ENCODE results near the gene SGCD. TPM values are rescaled to one million over a fixed set of nuclear protein-coding genes. Genes with fewer than 3 reads are reported as not detected.

Gene SGCD
- total and polyA plus RNA-seq, 2 of the 4 experiments (the other 2 are of a cell fraction): 5.8 to 10.6 TPM

GRCh38 chr5:156367597-156367996 is 40.6 kb downstream of the SGCD start:
- Histone ChIP-seq H2AK9ac (replicated peaks; ENCODE audit: low read depth, low read length, poor library complexity) (peak overlapping the region; percentile 79), H3K9ac (ENCODE audit: low read depth, low read length) (no peak overlapping the region), H3K9me3 (ENCODE audit: control insufficient read depth, insufficient read depth, low read length) (no peaks in the 10 kb centered on the region), H4K5ac (ENCODE audit: low read depth, low read length) (no peak overlapping the region), H3K27me3 (ENCODE audit: control insufficient read depth, insufficient read depth, low read length) (no peaks in the 10 kb centered on the region), H3K4ac (ENCODE audit: low read depth, low read length) (peak overlapping the region; percentile 32), H3K4me1 (ENCODE audit: control insufficient read depth, insufficient read depth, low read length) (peaks cover 4% of the 10 kb centered on the region; the same call in 1 of the 2 replicates), H4K91ac (ENCODE audit: insufficient read depth, low read depth, low read length) (peak overlapping the region; percentile 16; the same call in 1 of the 2 replicates), H3K4me3 (ENCODE audit: insufficient read depth, low read depth, low read length) (no peak overlapping the region), H3K36me3 (ENCODE audit: control insufficient read depth, insufficient read depth, low read length) (peaks cover 10% of the 10 kb centered on the region; the same call in 1 of the 2 replicates), H3K9me1 (ENCODE audit: insufficient read depth, low read length) (peaks cover 2% of the 10 kb centered on the region; the same call in 1 of the 2 replicates), H3K56ac (ENCODE audit: extremely low read depth, insufficient read depth, low read length) (no peak overlapping the region), H2AK5ac (ENCODE audit: low read depth, low read length) (no peak overlapping the region), H2BK5ac (ENCODE audit: low read depth, low read length, poor library complexity, severe bottlenecking) (peak overlapping the region; percentile 43), H3K79me1 (ENCODE audit: low read depth in 1 of 2, low read length in 2 of 2) (no peaks in the 10 kb centered on the region; a peak in 1 of 4 replicates), H2BK120ac (ENCODE audit: low read depth, low read length) (peak overlapping the region; percentile 42; the same call in 1 of the 2 replicates), H3K18ac (ENCODE audit: low read depth, low read length) (no peak overlapping the region; the same call in 1 of the 2 replicates), H3K23ac (ENCODE audit: low read depth, low read length) (no peak overlapping the region), H2AFZ (replicated peaks; ENCODE audit: low read length, poor library complexity) (peak overlapping the region; percentile 64), H4K8ac (ENCODE audit: low read depth in 2 of 2, low read length in 2 of 2) (no peak overlapping the region; a peak in 1 of 4 replicates), H2BK15ac (ENCODE audit: low read depth, low read length) (no peak overlapping the region), H4K20me1 (ENCODE audit: insufficient read depth, low read length) (no peaks in the 10 kb centered on the region), H3K4me2 (ENCODE audit: low read depth, low read length) (no peak overlapping the region), H3K27ac (ENCODE audit: insufficient read depth, low read length) (peak overlapping the region; percentile 8; the same call in 1 of the 2 replicates), H3K14ac (replicated peaks; ENCODE audit: low read depth, low read length) (no peak overlapping the region), H2BK20ac (ENCODE audit: low read depth, low read length) (peak overlapping the region; percentile 13; the same call in 1 of the 2 replicates)
- dilution Hi-C loops (cut with HindIII; ENCODE audit: low sequenced_read_pairs, unreplicated experiment) (no loop called here), in situ Hi-C loops (cut with MboI; ENCODE audit: low sequenced_read_pairs) (no loop called here), intact Hi-C loops (cut with micrococcal nuclease) (loop anchor here (10.0 kb wide), 1 partner anchor 423 kb away; no protein-coding TSS in a partner anchor)
- peak; percentile 97 for DNase-seq
- TF ChIP-seq NFE2L2 (IDR thresholded peaks at IDR 0.05; ENCODE audit: low read depth, low read length) (peak; percentile 53; the same call in 1 of the 2 replicates), BHLHE40 (IDR thresholded peaks at IDR 0.05; ENCODE audit: low read depth, low read length) (peak; percentile 65), RAD21 (IDR thresholded peaks at IDR 0.05; ENCODE audit: low read length) (peak; percentile 28; the same call in 1 of the 2 replicates), MAFK (IDR thresholded peaks at IDR 0.05; ENCODE audit: low read depth, low read length) (peak; percentile 30; the same call in 1 of the 2 replicates), MAZ (IDR thresholded peaks at IDR 0.05; ENCODE audit: borderline replicate concordance, low read depth, low read length) (no peak; the same call in 1 of the 2 replicates), RCOR1 (IDR thresholded peaks at IDR 0.05; ENCODE audit: insufficient replicate concordance, low read length) (peak; percentile 86), SMC3 (IDR thresholded peaks at IDR 0.05; ENCODE audit: low read depth, low read length) (no peak; the same call in 1 of the 2 replicates), FOS (IDR thresholded peaks at IDR 0.05; ENCODE audit: low read depth, low read length) (peak; percentile 89), CEBPB (IDR thresholded peaks at IDR 0.05; ENCODE audit: low read depth, low read length) (peak; percentile 97), RFX5 (IDR thresholded peaks at IDR 0.05; ENCODE audit: low read depth, low read length) (no peak), MXI1 (IDR thresholded peaks at IDR 0.05; ENCODE audit: borderline replicate concordance, low read depth, low read length) (peak; percentile 75; the same call in 1 of the 2 replicates), POLR2A (IDR thresholded peaks at IDR 0.05; ENCODE audit: low read depth, low read length) (no peak)
- ChIA-PET CTCF (interaction anchor here (0.6 to 1.8 kb wide), 5 partner anchors 12 to 964 kb away, joined by 3 to 7 read pairs (median 4); no protein-coding TSS in a partner anchor), POLR2A (ENCODE audit: unreplicated experiment) (no interaction called here)
- no TSS peak for BruUV-seq (replicated peaks)
- WGBS, 2 experiments (ENCODE audit: extremely low coverage in 2 of 2, insufficient read length in 1 of 2): no CpG with 5 or more reads among the region's 3 CpGs
- ATAC-seq (ENCODE audit: low read depth): peak; percentile 100

Data from IMR-90 (cell line).